GM23338 (cell line): ENCODE data around the gene ZNF678. TPM values are rescaled to one million over a fixed set of nuclear protein-coding genes. Genes with fewer than 3 reads are reported as not detected.
A peak's percentile ranks its signal among the peaks of the same experiment; 100 is the strongest.
"Not testable (repeated sequence)": the region's sequence is repeated elsewhere in the genome, so short reads cannot be mapped to it uniquely, and the experiment has no call there.

Source experiments
- ATAC-seq: fragments of 200-7000 bp; cut with Tn5 transposase; 3 replicates; pipeline ENCODE4 v1.9.1; 2020
- DNase-seq: peaks from one replicate; pipeline ENCODE4 v3.0.0-alpha.2; 2015; ENCODE audit warnings: low spot score
- H2AFZ ChIP-seq: fragments of 200-600 bp; sonication (generic); 2 replicates; pipeline ENCODE4 v1.8.0; 2016; ENCODE audit warnings: antibody characterized with exemption, mild to moderate bottlenecking, moderate library complexity
- H3F3A ChIP-seq: fragments of 200-600 bp; sonication (generic); replicated peaks from 2 replicates; pipeline ENCODE4 v1.8.0; 2017; ENCODE audit warnings: antibody characterized with exemption, mixed run types, low read depth
- H3K27ac ChIP-seq: fragments of 200-600 bp; sonication (generic); 2 replicates; pipeline ENCODE4 v1.6.1; 2016; ENCODE audit warnings: low read depth
- H3K27me3 ChIP-seq: fragments of 200-600 bp; sonication (generic); 2 replicates; pipeline ENCODE4 v1.8.0; 2016; ENCODE audit warnings: mild to moderate bottlenecking, mixed run types, moderate library complexity; ENCODE audit not compliant: insufficient read depth
- H3K36me3 ChIP-seq: fragments of 200-600 bp; sonication (generic); 2 replicates; pipeline ENCODE4 v1.8.0; 2016; ENCODE audit warnings: mild to moderate bottlenecking; ENCODE audit not compliant: insufficient read depth
- H3K4me1 ChIP-seq: fragments of 200-600 bp; sonication (generic); 2 replicates; pipeline ENCODE4 v1.8.0; 2016; ENCODE audit warnings: mild to moderate bottlenecking, moderate library complexity; ENCODE audit not compliant: insufficient read depth
- H3K4me2 ChIP-seq: fragments of 200-600 bp; sonication (generic); 2 replicates; pipeline ENCODE4 v1.7.1; 2017; ENCODE audit warnings: mixed run types
- H3K4me3 ChIP-seq: fragments of 200-600 bp; sonication (generic); 2 replicates; pipeline ENCODE4 v1.6.1; 2016; ENCODE audit warnings: mixed run types
- H3K79me2 ChIP-seq: fragments of 200-600 bp; sonication (generic); replicated peaks from 2 replicates; pipeline ENCODE4 v1.8.0; 2017; ENCODE audit warnings: mild to moderate bottlenecking; ENCODE audit not compliant: insufficient read depth
- H3K9me2 ChIP-seq: fragments of 200-600 bp; sonication (generic); 2 replicates; pipeline ENCODE4 v1.8.0; 2017; ENCODE audit not compliant: insufficient read depth
- H4K20me1 ChIP-seq: fragments of 200-600 bp; sonication (generic); replicated peaks from 2 replicates; pipeline ENCODE4 v1.8.0; 2017; ENCODE audit warnings: mild to moderate bottlenecking; ENCODE audit not compliant: insufficient read depth
- H3K27ac Mint-ChIP-seq: 2 replicates; pipeline ENCODE4 v1.8.0; 2020; ENCODE audit warnings: inconsistent platforms, mild to moderate bottlenecking, moderate library complexity, mixed read lengths
- H3K27me3 Mint-ChIP-seq: 3 replicates; pipeline ENCODE4 v1.8.0; 2022; ENCODE audit warnings: low read depth, mild to moderate bottlenecking, moderate library complexity, mixed read lengths, inconsistent platforms; ENCODE audit not compliant: insufficient read depth, poor library complexity
- H3K36me3 Mint-ChIP-seq: 3 replicates; pipeline ENCODE4 v1.8.0; 2021; ENCODE audit warnings: low read depth, mild to moderate bottlenecking, inconsistent platforms, moderate library complexity, mixed read lengths
- H3K4me1 Mint-ChIP-seq: 3 replicates; pipeline ENCODE4 v1.8.0; 2020; ENCODE audit warnings: mild to moderate bottlenecking, inconsistent platforms, mixed read lengths
- H3K4me3 Mint-ChIP-seq: 3 replicates; pipeline ENCODE4 v1.8.0; 2021; ENCODE audit warnings: moderate library complexity, mild to moderate bottlenecking, inconsistent platforms, mixed read lengths
- H3K9me3 Mint-ChIP-seq: 3 replicates; pipeline ENCODE4 v1.8.0; 2020; ENCODE audit warnings: moderate library complexity, mild to moderate bottlenecking, inconsistent platforms, mixed read lengths
- ETS1 ChIP-seq: IDR thresholded peaks from 2 replicates; pipeline ENCODE4 v1.6.1; 2016; ENCODE audit warnings: antibody characterized with exemption
- EZH2phosphoT487 ChIP-seq: fragments of 200-600 bp; sonication (generic); IDR thresholded peaks from one replicate; pipeline ENCODE4 v1.8.1; 2018; ENCODE audit warnings: antibody characterized with exemption; ENCODE audit not compliant: unreplicated experiment
- STAT1 ChIP-seq: IDR thresholded peaks from one replicate; pipeline ENCODE4 v1.6.1; 2016; ENCODE audit warnings: antibody characterized with exemption; ENCODE audit not compliant: unreplicated experiment
- ZNF114 ChIP-seq: fragments of 250-450 bp; sonication (Bioruptor Pico); IDR thresholded peaks from 2 replicates; pipeline ENCODE4 v1.5.0; 2020; ENCODE audit warnings: mild to moderate bottlenecking, moderate library complexity
- ZNF462 ChIP-seq: fragments of 250-450 bp; sonication (Bioruptor Pico); IDR thresholded peaks from 2 replicates; pipeline ENCODE4 v1.5.0; 2020; ENCODE audit warnings: mild to moderate bottlenecking, moderate library complexity
- polyA plus RNA-seq: library from polyadenylated mRNA; unstranded; fragments of >200 nt; fragmentation: Nextera tagmentation; extraction: Ambion mirVana; gene quantifications from 2 replicates; pipeline ENCODE4 v1.2.1, GENCODE V29; 2016
- total RNA-seq: library from RNA; depleted of rRNA; stranded (reverse); fragments of >200 nt; shearing (Covaris generic); gene quantifications from 2 replicates; pipeline ENCODE4 v1.2.3, GENCODE V29; 2014

The ZNF678 gene
- total and polyA plus RNA-seq, 2 experiments from 2014 or later: 8.6 to 60.0 TPM

- not testable (repeated sequence) for H2AFZ ChIP-seq, H3K27me3 ChIP-seq, H3K27me3 Mint-ChIP-seq, H3F3A ChIP-seq, H3K9me3 Mint-ChIP-seq, H3K4me1 Mint-ChIP-seq, H3K9me2 ChIP-seq, H4K20me1 ChIP-seq, ATAC-seq, H3K4me3 ChIP-seq, H3K4me3 Mint-ChIP-seq, H3K4me2 ChIP-seq, H3K36me3 ChIP-seq
- peak; percentile 48 for DNase-seq
- Histone ChIP-seq H3K27ac (peak overlapping the region; percentile 55; the same call in 1 of the 2 replicates), H3K4me1 (peaks cover 14% of the 10 kb centered on the region), H3K79me2 (peaks cover 55% of the 10 kb centered on the region)
- H3K27ac Mint-ChIP-seq: peak overlapping the region; percentile 34; the same call in 1 of the 2 replicates
- H3K36me3 Mint-ChIP-seq: peaks cover 40% of the 10 kb centered on the region; the same call in 2 of the 3 replicates
Observed at GRCh38 chr1:227606271-227606670, 42.9 kb downstream of the ZNF678 start.

- Histone ChIP-seq H3K79me2 (peaks cover 46% of the 10 kb centered on the region), H3K36me3 (no peaks in the 10 kb centered on the region), H3K4me2 (no peak overlapping the region), H2AFZ (no peak overlapping the region), H3K27ac (no peak overlapping the region), H3K27me3 (no peaks in the 10 kb centered on the region), H3F3A (no peaks in the 10 kb centered on the region), H3K4me3 (no peak overlapping the region), H4K20me1 (no peaks in the 10 kb centered on the region; the same call in 1 of the 2 replicates), H3K4me1 (peaks cover 12% of the 10 kb centered on the region), H3K9me2 (peaks cover 5% of the 10 kb centered on the region; the same call in 1 of the 2 replicates)
- H3K4me3 Mint-ChIP-seq: no peak overlapping the region
- TF ChIP-seq ZNF114: no peak
- TF ChIP-seq STAT1: no peak
- TF ChIP-seq ETS1: no peak
- TF ChIP-seq EZH2phosphoT487: no peak
- TF ChIP-seq ZNF462: no peak
- peaks cover 6% of the 10 kb centered on the region; the same call in 2 of the 3 replicates for H3K4me1 Mint-ChIP-seq
- H3K9me3 Mint-ChIP-seq: peaks cover 6% of the 10 kb centered on the region; the same call in 2 of the 3 replicates
- DNase-seq: no peak
- no peak overlapping the region for H3K27ac Mint-ChIP-seq
- H3K27me3 Mint-ChIP-seq: peaks cover 2% of the 10 kb centered on the region
- peaks cover 40% of the 10 kb centered on the region for H3K36me3 Mint-ChIP-seq
- no peak for ATAC-seq
Observed at GRCh38 chr1:227607336-227607898, 44.1 kb downstream of the ZNF678 start.
